Ishikawa (cell line): Measurements from ENCODE around the gene GANAB.

Experiments used
- CREB1 ChIP-seq: IDR thresholded peaks from 2 replicates; pipeline ENCODE4 v1.6.1; 2012; ENCODE audit warnings: low read depth
- EP300 ChIP-seq: IDR thresholded peaks from 2 replicates; pipeline ENCODE4 v1.6.1; 2012; ENCODE audit warnings: borderline replicate concordance
- TAF1 ChIP-seq: IDR thresholded peaks from 2 replicates; pipeline ENCODE4 v1.6.1; 2012; ENCODE audit warnings: low read depth, mild to moderate bottlenecking
- TF ChIP-seq, protein P1 (sequence below): IDR thresholded peaks from 2 replicates; pipeline ENCODE4 v1.6.1; 2012; ENCODE audit warnings: low read depth, mild to moderate bottlenecking

DNA sequence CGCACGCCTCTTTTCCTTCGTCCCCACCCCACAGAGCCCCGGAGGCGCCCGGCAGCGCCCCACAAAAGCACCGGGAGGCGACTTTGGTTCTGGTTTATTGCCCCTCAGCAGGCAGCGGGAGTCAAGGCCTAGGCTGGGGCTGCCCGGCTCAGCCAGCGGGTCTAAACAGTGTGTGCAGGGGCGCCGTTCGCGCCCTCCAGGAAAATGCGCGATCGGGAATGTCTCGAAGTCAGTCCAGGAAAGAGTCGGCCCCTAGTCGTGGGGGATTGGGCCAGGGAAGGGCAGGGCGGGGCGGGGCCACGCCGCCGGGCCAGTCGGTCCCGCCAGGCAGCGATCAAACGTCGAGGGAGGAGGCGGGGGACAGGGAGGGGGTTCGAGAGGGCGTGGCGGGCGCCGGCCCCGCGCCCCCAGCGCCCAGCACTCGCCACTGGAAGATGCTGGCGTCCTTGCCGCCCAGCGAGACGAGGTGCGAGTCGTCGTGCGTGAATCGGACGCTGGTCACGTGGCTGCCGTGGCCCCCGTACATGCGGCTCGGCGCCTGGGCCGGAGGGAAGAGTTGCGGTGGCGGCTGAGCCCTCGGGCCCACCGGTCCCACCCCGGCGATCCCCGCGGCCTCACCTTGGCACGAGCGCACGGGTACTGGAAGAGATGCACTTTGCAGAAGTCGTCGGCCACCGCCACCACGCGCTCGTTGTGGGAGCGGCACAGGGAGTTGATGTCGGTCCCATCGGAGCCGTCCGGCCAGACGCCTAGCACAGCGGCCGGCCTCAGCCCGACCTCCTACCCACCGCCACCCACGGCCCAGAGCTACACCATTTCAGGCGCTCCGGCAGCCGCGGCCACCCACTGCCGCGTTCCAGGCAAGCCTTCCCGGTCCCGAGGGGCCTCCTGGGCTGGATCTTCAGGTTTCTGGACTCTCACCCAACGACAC, 44.0 kb downstream of the GANAB start:
- TF ChIP-seq EP300 = no peak
- TF ChIP-seq, protein P1, sequence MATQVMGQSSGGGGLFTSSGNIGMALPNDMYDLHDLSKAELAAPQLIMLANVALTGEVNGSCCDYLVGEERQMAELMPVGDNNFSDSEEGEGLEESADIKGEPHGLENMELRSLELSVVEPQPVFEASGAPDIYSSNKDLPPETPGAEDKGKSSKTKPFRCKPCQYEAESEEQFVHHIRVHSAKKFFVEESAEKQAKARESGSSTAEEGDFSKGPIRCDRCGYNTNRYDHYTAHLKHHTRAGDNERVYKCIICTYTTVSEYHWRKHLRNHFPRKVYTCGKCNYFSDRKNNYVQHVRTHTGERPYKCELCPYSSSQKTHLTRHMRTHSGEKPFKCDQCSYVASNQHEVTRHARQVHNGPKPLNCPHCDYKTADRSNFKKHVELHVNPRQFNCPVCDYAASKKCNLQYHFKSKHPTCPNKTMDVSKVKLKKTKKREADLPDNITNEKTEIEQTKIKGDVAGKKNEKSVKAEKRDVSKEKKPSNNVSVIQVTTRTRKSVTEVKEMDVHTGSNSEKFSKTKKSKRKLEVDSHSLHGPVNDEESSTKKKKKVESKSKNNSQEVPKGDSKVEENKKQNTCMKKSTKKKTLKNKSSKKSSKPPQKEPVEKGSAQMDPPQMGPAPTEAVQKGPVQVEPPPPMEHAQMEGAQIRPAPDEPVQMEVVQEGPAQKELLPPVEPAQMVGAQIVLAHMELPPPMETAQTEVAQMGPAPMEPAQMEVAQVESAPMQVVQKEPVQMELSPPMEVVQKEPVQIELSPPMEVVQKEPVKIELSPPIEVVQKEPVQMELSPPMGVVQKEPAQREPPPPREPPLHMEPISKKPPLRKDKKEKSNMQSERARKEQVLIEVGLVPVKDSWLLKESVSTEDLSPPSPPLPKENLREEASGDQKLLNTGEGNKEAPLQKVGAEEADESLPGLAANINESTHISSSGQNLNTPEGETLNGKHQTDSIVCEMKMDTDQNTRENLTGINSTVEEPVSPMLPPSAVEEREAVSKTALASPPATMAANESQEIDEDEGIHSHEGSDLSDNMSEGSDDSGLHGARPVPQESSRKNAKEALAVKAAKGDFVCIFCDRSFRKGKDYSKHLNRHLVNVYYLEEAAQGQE = no peak
- no peak for TF ChIP-seq TAF1
- no peak; the same call in 1 of the 2 replicates for TF ChIP-seq CREB1
